Ascending aorta (tissue), 2 donors: ENCODE measurements around the gene RXRG. TPM values are rescaled to one million over a fixed set of nuclear protein-coding genes. Genes with fewer than 3 reads are reported as not detected.

ENCODE experiments used
- DNase-seq, 2 donors: peaks; one replicate each; pipeline ENCODE4 v3.0.0-alpha.2; 2019; ENCODE audit warnings: low spot score in 2 of 2
- H3K27ac ChIP-seq, 2 donors: fragments of 200-600 bp; sonication (generic); one replicate each; pipeline ENCODE4 v1.5.1; 2016 to 2017; ENCODE audit warnings: mild to moderate bottlenecking in 1 of 2
- H3K27me3 ChIP-seq: fragments of 200-600 bp; sonication (generic); one replicate; pipeline ENCODE4 v1.5.1; 2017
- H3K36me3 ChIP-seq, 2 donors: fragments of 200-600 bp; sonication (generic); one replicate each; pipeline ENCODE4 v1.5.1; 2016
- H3K4me1 ChIP-seq, 2 donors: fragments of 200-600 bp; sonication (generic); one replicate each; pipeline ENCODE4 v1.5.1; 2016 to 2017; ENCODE audit warnings: mild to moderate bottlenecking in 1 of 2
- H3K4me3 ChIP-seq, 2 donors: fragments of 200-600 bp; sonication (generic); one replicate each; pipeline ENCODE4 v1.5.1; 2016 to 2017; ENCODE audit warnings: mild to moderate bottlenecking in 1 of 2
- H3K9me3 ChIP-seq, 2 donors: fragments of 200-600 bp; sonication (generic); one replicate each; pipeline ENCODE4 v1.5.1; 2016
- CTCF ChIP-seq, 3 experiments: fragments of 200-600 bp in 2 of 3; fragments of 450-650 bp in 1 of 3; sonication (generic) in 2 of 3; IDR thresholded peaks; one replicate each; pipeline ENCODE4 v1.5.1; 2016 to 2019; ENCODE audit warnings: antibody characterized with exemption in 3 of 3, mild to moderate bottlenecking in 1 of 3, moderate library complexity in 1 of 3
- intact Hi-C: fragments of 100-400 bp; cut with DNase I; formaldehyde crosslinking; loops from one replicate; pipeline ENCODE4 v1.15.1; 2023
- total RNA-seq: library from RNA; depleted of rRNA; stranded (reverse); fragments of >200 nt; gene quantifications from one replicate; pipeline ENCODE4 v1.1.0, GENCODE V29; 2016

Gene RXRG
- total RNA-seq, 1 donor from 2014 or later: not detected

GRCh38 chr1:165484532-165484931 lies 39.6 kb upstream of the RXRG start:
- no peak for DNase-seq
- intact Hi-C loops: no loop called here

GRCh38 chr1:165483412-165483811 lies 38.5 kb upstream of the RXRG start:
- no peaks in the 10 kb centered on the region for H3K27me3 ChIP-seq
- H3K4me1 ChIP-seq: no peaks in the 10 kb centered on the region
- no peak for DNase-seq
- no peak overlapping the region for H3K4me3 ChIP-seq
- no peaks in the 10 kb centered on the region for H3K36me3 ChIP-seq
- no peak for TF ChIP-seq CTCF (IDR thresholded peaks at IDR 0.05)
- intact Hi-C loops: no loop called here
- H3K27ac ChIP-seq: no peak overlapping the region
- no peaks in the 10 kb centered on the region for H3K9me3 ChIP-seq

More at GRCh38 chr1:165484532-165484931, 39.6 kb upstream of the RXRG start:
- no peaks in the 10 kb centered on the region for H3K27me3 ChIP-seq
- no peak overlapping the region for H3K27ac ChIP-seq
- H3K36me3 ChIP-seq: no peaks in the 10 kb centered on the region
- TF ChIP-seq CTCF (IDR thresholded peaks at IDR 0.05): no peak
- no peak overlapping the region for H3K4me3 ChIP-seq
- H3K4me1 ChIP-seq: no peaks in the 10 kb centered on the region
- H3K9me3 ChIP-seq: no peaks in the 10 kb centered on the region

GRCh38 chr1:165481820-165482532 lies 37.0 kb upstream of the RXRG start:
- no peak for DNase-seq
- TF ChIP-seq CTCF (IDR thresholded peaks at IDR 0.05): no peak
- H3K36me3 ChIP-seq: no peaks in the 10 kb centered on the region

GRCh38 chr1:165476776-165477175 lies 31.9 kb upstream of the RXRG start:
- DNase-seq: no peak
- intact Hi-C loops: no loop called here
- no peak overlapping the region for H3K4me3 ChIP-seq
- no peaks in the 10 kb centered on the region for H3K36me3 ChIP-seq
- no peaks in the 10 kb centered on the region for H3K4me1 ChIP-seq
- H3K27me3 ChIP-seq: no peaks in the 10 kb centered on the region
- H3K9me3 ChIP-seq: no peaks in the 10 kb centered on the region
- no peak overlapping the region for H3K27ac ChIP-seq
- no peak for TF ChIP-seq CTCF (IDR thresholded peaks at IDR 0.05)

More at GRCh38 chr1:165481820-165482532, 37.0 kb upstream of the RXRG start:
- H3K4me1 ChIP-seq: no peaks in the 10 kb centered on the region
- H3K27me3 ChIP-seq: no peaks in the 10 kb centered on the region
- H3K27ac ChIP-seq: no peak overlapping the region
- no peaks in the 10 kb centered on the region for H3K9me3 ChIP-seq
- H3K4me3 ChIP-seq: no peak overlapping the region
- intact Hi-C loops: no loop called here

GRCh38 chr1:165474196-165474595 lies 29.3 kb upstream of the RXRG start:
- H3K4me3 ChIP-seq: no peak overlapping the region
- DNase-seq: no peak
- H3K27ac ChIP-seq: no peak overlapping the region
- no peaks in the 10 kb centered on the region for H3K4me1 ChIP-seq
- no peak for TF ChIP-seq CTCF (IDR thresholded peaks at IDR 0.05)
- intact Hi-C loops: no loop called here
- no peaks in the 10 kb centered on the region for H3K36me3 ChIP-seq
- no peaks in the 10 kb centered on the region for H3K27me3 ChIP-seq
- H3K9me3 ChIP-seq: no peaks in the 10 kb centered on the region
